ENCODE measurements around the gene CAMK2B.

The CAMK2B gene

DNA sequence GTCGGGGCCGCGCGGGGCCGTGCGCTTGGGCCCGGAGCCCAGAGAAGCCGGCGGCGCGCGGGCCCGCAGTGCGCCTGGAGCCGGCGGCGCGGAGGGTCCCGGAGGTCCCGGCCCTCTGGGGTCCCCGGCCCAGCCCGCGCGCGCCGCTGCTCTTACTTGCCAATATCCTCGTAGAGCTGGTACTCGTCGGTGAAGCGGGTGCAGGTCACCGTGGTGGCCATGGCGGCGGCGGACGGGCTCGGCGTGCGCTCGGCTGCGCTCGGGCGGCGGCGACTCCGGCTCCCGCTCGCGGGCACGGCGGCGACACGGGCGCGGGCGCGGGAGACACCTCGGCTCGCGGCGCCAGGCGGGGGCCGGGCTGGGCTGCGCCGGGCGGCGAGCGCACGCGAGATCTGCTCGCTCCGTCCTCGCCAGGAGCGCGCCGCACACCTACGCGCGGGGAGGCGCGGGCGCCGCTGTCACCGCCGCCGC lies at the start of gene CAMK2B:
CAMK2B (minus strand) TSS at position 394 of the 471 bp plus-strand sequence; CDS start at position 221, 173 bp downstream.
- DNase-seq (ENCODE audit: low spot score): no peak

DNA sequence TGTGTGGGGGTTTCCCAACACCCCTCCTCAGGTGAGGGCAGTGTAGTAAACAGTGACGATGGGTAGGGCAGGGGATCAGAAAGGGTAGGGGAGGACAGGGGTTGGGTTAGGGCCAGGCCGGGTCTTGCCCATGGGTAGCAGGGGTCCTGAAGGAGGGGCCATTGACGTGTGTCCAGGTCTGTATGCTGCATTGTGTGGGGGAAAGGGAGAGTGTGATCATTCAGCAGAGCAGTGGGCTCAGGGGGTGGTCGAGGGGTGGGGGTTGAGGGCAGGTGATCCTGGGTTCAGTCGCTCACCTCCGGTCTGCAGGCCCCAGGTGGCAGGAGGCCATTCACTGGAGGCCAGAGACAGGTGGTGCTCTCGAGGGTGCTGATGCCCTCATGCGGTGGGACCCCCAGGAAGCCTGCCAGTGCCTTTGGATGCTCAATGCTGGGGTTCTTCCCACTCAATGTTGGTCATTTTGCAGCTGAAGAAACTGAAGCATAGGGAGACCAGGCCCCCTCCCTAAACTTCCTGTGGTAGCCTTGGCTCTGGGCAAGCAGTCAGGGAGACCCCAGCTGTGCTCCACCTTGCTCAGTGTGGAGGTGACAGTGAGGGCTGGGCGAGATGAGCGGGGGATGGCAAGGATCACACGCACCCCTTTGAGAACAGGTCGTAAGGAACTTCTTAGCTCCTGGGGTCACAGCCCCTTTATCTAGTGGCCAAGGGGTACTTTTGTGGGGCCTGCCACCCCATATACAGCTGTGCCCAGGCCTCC lies 48.8 kb upstream of the CAMK2B start:
- DNase-seq (ENCODE audit: low spot score): no peak

DNA sequence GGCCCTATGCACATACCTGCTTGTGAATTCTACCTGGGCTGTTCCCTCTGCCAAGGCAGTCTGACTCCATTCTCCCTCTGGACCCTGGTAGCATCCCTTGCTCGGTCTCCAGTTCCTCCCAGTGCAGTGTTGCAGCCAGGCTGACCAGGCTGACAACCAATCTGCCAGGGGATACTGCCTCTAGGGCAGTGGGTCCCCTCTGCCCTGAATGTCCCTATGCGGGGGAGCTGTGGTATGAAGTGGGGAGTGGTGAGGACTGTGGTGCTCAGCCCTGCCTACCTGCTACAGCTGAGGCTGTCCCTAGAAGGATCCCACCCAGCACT lies 48.0 kb upstream of the CAMK2B start:
- no peak for DNase-seq (ENCODE audit: low spot score)

GRCh38 chr7:44372560-44373417 lies 47.4 kb upstream of the CAMK2B start:
- DNase-seq (ENCODE audit: low spot score): no peak

GRCh38 chr7:44368885-44369284 lies 43.5 kb upstream of the CAMK2B start:
- DNase-seq (ENCODE audit: low spot score): no peak

DNA sequence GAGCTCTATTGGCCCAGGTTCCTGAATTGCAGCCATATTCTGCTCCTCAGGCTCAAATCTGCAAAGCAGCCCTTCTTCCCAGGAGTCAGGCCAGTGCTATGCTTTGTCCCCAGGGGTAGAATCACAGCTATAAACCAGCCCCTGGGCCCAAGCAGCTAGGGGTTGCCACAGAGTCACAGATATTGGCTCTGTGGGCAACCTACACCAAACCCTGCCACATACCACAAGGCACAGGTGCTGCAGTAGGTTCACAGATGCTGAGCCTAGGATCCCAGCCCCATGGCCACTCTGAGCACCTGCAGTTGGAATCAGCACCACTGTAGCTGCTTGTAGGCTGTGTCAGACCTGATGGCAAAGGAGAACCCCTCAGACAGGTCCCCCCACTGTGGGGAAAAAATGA lies 43.1 kb upstream of the CAMK2B start:
- DNase-seq (ENCODE audit: low spot score): no peak

GRCh38 chr7:44367475-44368043 lies 42.2 kb upstream of the CAMK2B start:
- DNase-seq (ENCODE audit: low spot score): no peak

DNA sequence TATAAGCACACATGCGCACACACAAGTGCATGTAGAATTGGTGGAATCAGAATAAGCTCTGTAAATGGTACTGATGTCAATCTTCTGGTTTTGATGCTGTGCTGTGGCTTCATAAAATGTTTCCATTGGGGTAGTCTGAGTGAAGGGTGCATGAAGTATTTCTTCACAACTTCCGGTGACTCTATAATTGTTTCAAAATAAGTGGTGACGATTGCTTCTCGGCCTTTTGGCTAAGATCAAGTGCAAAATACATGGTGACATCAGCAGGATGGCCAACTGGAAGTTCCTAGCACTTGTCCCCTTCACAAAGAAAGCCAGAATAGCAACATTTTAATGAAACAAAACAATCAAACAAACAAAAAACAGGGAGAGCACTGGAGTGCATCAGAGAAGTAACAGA lies 41.6 kb upstream of the CAMK2B start:
- no peak for DNase-seq (ENCODE audit: low spot score)

- DNase-seq (ENCODE audit: low spot score): no peak
Observed at GRCh38 chr7:44353668-44354067, 28.3 kb upstream of the CAMK2B start.

- DNase-seq (ENCODE audit: low spot score): no peak
Observed at GRCh38 chr7:44348851-44349781, 23.7 kb upstream of the CAMK2B start.

GRCh38 chr7:44348300-44348699 lies 22.9 kb upstream of the CAMK2B start:
- DNase-seq (ENCODE audit: low spot score): peak; percentile 10

DNA sequence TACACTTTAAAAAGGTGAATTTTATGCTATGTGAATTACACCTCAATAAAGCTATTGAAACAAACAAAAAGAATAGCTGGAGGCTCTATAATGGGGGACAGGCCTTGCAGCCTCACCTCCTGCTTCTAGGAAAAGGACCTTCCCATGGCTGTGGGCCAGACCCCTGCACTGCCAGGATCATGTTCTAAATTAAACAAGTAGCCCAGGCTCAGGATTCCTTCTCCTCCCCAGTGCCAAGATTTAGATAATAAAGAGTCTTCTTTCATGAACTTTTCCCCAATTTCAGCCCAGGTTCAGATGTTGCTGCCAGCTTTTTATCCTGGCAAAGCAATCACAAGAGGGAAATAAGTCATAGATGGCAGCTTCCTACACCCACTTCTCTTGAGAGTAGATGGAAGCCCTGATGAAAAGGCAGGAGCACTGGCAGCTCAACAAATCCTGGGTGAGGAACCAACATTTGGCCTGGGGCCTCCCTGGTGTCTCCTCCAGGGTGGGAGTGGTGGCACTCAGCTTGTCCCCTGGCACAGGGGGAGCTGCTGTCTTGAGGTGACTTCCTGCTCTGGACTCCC lies 22.2 kb upstream of the CAMK2B start:
- no peak for DNase-seq (ENCODE audit: low spot score)

- no peak for DNase-seq (ENCODE audit: low spot score)
Observed at GRCh38 chr7:44346063-44346462, 20.7 kb upstream of the CAMK2B start.

GRCh38 chr7:44341401-44341800 lies 16.0 kb upstream of the CAMK2B start:
- DNase-seq (ENCODE audit: low spot score): no peak

DNA sequence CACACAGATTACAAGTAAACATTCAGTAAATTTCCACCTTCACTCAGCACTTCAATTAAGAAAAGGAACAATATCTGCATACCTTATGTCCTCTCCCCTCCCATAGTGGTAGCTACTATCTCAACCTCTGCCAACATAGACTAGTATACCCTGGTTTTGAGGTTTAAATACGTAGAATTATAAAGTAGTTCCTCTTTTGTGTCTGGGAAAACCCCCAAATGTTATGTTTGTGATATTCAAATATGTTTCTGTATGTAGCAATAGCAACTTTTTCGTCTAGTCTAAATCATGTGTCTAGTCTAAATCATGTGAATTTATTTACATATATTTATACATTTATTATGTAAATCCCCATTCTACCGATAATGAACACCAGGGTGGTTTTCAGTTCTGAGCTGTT lies 13.2 kb upstream of the CAMK2B start:
- no peak for DNase-seq (ENCODE audit: low spot score)

DNA sequence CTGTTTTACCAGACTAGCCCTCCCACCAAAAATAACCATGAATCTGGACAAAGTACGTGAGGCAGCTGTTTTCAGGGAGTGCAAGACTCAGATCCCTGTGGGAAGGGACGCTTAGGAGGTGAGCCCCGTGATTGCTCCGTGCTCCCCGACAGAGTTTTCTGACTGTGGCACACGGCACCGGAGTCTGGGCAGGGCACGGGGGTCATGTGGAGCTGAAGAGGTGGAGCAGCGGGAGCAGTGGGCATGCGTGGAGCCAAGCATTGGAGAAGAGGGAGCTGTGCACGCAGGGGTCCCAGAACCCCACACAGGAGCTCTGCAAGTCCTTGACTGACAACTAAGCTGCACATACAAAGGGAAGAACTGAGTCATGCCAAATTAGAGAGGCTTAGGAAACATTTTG lies 11.1 kb upstream of the CAMK2B start:
- DNase-seq (ENCODE audit: low spot score): no peak

DNA sequence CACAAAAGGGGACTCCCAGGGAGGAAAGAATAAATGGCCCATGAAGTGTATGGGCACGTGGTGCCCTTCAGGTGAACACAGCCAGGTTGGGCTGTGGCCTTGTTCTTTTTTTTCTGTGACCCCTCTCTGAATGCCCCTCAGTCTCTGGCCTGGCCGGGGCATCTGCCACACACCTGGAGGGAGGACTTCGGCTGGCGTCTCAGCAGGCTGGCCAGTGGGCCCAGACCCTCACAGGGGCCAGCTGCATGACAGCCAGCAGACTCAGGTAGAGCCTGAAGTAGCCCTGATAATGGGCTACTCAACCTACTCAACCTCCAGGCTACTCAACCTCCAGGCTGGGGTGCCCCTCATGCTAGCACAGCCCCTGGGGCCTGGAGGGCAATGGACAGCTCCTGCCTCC lies 9.8 kb upstream of the CAMK2B start:
- no peak for DNase-seq (ENCODE audit: low spot score)

- DNase-seq (ENCODE audit: low spot score): no peak
Observed at GRCh38 chr7:44334734-44335097, 9.3 kb upstream of the CAMK2B start.

DNA sequence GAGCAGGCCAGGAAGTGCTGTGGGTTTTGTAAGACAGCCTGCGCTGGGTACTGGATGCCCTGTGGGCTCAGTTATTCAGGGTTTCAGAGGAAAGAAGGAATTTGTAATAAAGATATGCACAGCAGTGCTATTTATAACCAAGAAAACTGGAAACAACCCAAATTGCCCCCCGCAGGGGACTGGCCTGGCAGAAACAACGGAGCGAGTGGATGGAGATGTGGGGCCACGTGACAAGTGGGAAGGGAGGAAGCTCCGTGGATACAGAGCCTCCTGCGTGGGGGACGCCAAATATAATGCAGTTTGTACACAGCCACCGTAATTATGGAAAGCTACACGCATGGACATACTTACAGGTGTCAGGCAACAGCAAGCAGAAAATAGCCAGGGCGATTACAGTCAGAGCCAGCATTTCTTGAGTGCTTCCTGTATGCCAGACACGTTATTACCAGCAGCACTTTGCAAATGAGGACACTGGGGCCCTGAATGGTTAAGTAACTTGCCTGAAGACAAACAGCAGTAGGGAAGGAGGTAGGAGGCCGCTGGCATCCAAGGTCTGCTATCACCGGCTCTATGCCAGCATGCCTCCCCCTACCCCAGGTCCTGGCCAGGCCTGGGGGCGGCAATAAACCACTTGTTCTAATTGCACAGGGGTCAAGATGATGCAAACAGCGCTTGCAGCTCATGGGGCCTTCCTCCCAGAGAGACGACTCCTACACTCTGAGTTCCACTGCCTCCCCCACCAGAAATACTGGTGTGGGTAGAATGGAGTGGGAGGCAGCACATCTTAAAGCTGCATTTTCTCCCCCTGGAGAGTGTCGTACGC lies 8.7 kb upstream of the CAMK2B start:
- no peak for DNase-seq (ENCODE audit: low spot score)

- no peak for DNase-seq (ENCODE audit: low spot score)
Observed at GRCh38 chr7:44331682-44332081, 6.3 kb upstream of the CAMK2B start.

DNA sequence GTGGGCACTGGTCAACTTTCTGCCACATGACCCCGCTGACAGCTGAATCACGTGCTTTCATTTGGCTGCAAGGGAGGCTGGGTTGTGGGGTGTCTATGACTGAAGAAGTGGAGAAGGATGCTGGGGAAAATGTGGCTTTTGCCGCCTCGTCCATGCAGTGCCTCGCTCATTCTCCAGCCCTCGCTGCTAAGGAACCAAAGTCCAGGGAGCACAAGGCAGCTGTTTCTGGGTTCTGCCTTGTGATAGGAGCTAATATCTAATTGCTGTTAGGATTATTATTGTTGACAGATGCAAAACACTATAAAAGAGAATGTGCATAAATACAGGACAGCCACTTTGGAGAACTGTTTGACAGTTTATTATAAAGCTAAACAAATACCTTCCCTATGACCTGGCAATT lies 4.9 kb upstream of the CAMK2B start:
- no peak for DNase-seq (ENCODE audit: low spot score)

Data from hematopoietic multipotent progenitor cell treated with erythropoietin and hydrocortisone succinate and interleukin-3 and kit ligand, for 17 days (in vitro differentiated cells).